ACC112 (cell line): ENCODE data around the gene LRP1.

Source experiments
- H2AFZ ChIP-seq: fragments of 200-600 bp; sonication (generic); one replicate; pipeline ENCODE4 v1.6.0; 2017; ENCODE audit warnings: antibody characterized with exemption, low read length; ENCODE audit not compliant: unreplicated experiment
- H3K27ac ChIP-seq: fragments of 200-600 bp; sonication (generic); 2 replicates; pipeline ENCODE4 v1.5.1; 2014; ENCODE audit warnings: low read depth, mild to moderate bottlenecking, antibody characterized with exemption, low read length, moderate library complexity
- H3K27me3 ChIP-seq: fragments of 200-600 bp; sonication (generic); 2 replicates; pipeline ENCODE4 v1.6.1; 2014; ENCODE audit warnings: mild to moderate bottlenecking, antibody characterized with exemption, low read length, moderate library complexity, mixed read lengths; ENCODE audit not compliant: insufficient read depth
- H3K36me3 ChIP-seq: fragments of 200-600 bp; sonication (generic); 2 replicates; pipeline ENCODE4 v1.6.1; 2016; ENCODE audit warnings: mild to moderate bottlenecking, antibody characterized with exemption, low read length, moderate library complexity, mixed read lengths; ENCODE audit not compliant: insufficient read depth
- H3K4me1 ChIP-seq: fragments of 200-600 bp; sonication (generic); one replicate; pipeline ENCODE4 v1.6.1; 2016; ENCODE audit warnings: low read length, mixed read lengths; ENCODE audit not compliant: insufficient read depth, unreplicated experiment, control insufficient read depth
- H3K4me3 ChIP-seq: fragments of 200-600 bp; sonication (generic); 2 replicates; pipeline ENCODE4 v1.5.1; 2014; ENCODE audit warnings: mild to moderate bottlenecking, low read depth, low read length
- H3K79me2 ChIP-seq: fragments of 200-600 bp; sonication (generic); one replicate; pipeline ENCODE4 v1.6.0; 2016; ENCODE audit warnings: low read length; ENCODE audit not compliant: control insufficient read depth, unreplicated experiment, insufficient read depth

Gene LRP1

DNA sequence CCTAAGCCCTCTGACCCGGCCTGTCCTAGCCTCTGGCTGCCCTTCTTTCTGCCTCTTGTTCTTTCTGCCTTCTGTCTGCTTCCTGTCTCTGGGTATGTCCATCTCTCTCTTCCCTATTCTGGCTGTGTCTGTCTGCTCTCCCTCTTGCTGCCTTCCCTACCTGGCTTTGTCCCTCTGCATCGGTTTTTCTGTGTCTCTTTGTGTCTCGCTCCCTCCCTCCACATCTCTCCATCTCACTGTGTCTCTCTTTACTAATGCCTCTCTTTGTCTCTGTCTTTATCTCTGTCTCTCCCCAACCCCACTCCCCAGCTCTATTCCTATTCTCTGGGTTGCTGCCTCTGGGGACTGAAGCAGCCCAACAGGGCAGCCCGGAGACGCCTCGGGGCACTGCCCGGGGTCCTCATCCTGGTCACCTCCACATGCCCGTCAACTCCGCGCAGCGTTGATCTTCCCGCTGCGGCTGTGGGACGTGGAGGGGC is 111.3 kb downstream of the LRP1 start:
- peak overlapping the region; percentile 22 for H2AFZ ChIP-seq
- H3K36me3 ChIP-seq, result no peaks in the 10 kb centered on the region
- peak overlapping the region; percentile 76 for H3K4me3 ChIP-seq
- peaks cover 39% of the 10 kb centered on the region for H3K4me1 ChIP-seq
- H3K27ac ChIP-seq, result no peak overlapping the region
- no peaks in the 10 kb centered on the region for H3K79me2 ChIP-seq
- H3K27me3 ChIP-seq, result peaks cover 21% of the 10 kb centered on the region

DNA sequence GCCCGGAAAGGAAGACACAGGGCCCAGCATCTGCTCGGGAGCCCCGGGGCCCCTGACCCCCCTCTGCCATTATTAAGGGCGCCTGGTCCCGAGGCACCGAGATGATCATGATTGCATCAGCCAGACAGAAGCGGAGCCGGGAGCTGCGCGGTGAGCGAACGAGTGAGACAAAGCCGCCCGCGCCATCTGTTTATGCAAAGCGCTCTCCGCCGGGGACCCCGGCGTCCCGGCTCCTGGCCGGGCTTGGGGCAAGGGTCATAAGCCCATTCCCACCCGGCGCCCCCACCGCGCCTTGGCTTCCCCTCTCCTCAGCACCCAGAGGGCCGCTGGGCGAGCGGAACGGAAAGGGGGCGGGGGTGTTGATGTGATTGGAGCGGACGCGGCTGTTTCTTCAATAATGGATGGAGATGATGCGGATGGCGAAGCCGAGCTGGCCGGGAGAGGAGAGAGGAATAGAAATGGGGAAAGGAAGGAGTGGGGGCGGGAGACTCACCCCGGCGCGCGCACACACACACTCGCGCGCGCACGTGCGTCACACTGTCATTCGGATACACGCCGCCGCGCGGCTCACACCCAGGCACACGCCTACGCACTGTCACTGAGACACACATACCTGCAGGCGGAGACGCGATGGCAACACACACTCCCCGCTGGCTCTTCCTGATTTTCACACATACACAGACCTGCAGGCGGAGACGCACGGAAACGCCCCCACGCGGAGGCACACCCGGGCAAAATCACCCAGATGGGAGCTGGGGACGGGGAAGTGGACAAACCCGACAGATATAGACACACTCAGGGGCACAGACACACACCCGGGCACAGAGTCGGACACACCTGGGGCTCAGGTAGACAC is 112.0 kb downstream of the LRP1 start:
- Histone ChIP-seq H2AFZ (peak overlapping the region; percentile 35), H3K4me1 (peaks cover 35% of the 10 kb centered on the region), H3K27me3 (peaks cover 21% of the 10 kb centered on the region), H3K4me3 (peak overlapping the region; percentile 76), H3K79me2 (no peaks in the 10 kb centered on the region), H3K27ac (no peak overlapping the region), H3K36me3 (no peaks in the 10 kb centered on the region)

- Histone ChIP-seq H3K4me1 (peaks cover 29% of the 10 kb centered on the region), H2AFZ (no peak overlapping the region), H3K27ac (no peak overlapping the region), H3K27me3 (peaks cover 21% of the 10 kb centered on the region), H3K4me3 (peak overlapping the region; percentile 76), H3K79me2 (no peaks in the 10 kb centered on the region), H3K36me3 (no peaks in the 10 kb centered on the region)
These were observed 112.7 kb downstream of the LRP1 start for GRCh38 chr12:57240926-57241401.

- Histone ChIP-seq H3K27me3 (peaks cover 21% of the 10 kb centered on the region), H3K4me3 (peak overlapping the region; percentile 76; the same call in 1 of the 2 replicates), H2AFZ (no peak overlapping the region), H3K36me3 (no peaks in the 10 kb centered on the region), H3K79me2 (no peaks in the 10 kb centered on the region), H3K27ac (no peak overlapping the region), H3K4me1 (peaks cover 29% of the 10 kb centered on the region)
These were observed 113.4 kb downstream of the LRP1 start for GRCh38 chr12:57241402-57242310.

DNA sequence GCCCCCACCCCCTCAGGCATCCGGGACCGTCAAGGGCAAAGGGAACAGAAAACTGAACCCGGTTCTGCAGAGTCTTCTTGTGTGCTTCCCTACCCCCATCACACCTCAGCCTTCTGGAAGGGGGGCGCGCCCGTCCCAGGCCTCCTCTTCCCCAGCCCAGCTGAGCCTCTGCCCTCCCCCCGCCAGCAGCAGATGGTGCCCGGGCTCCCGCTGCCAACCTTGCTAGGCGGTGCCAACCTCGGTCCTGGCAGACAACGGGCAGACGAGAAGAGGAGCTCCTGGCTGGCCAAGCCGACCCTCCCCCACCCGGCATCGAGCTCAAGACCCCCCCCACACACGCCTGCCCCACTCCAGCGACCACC is 114.0 kb downstream of the LRP1 start:
- H2AFZ ChIP-seq, result no peak overlapping the region
- H3K4me1 ChIP-seq, result peaks cover 29% of the 10 kb centered on the region
- H3K79me2 ChIP-seq, result no peaks in the 10 kb centered on the region
- H3K27ac ChIP-seq, result no peak overlapping the region
- H3K27me3 ChIP-seq, result peaks cover 21% of the 10 kb centered on the region
- no peaks in the 10 kb centered on the region for H3K36me3 ChIP-seq
- no peak overlapping the region for H3K4me3 ChIP-seq

GRCh38 chr12:57242691-57243454 is 114.6 kb downstream of the LRP1 start:
- Histone ChIP-seq H2AFZ (no peak overlapping the region), H3K4me1 (peaks cover 29% of the 10 kb centered on the region), H3K27me3 (peaks cover 21% of the 10 kb centered on the region), H3K79me2 (no peaks in the 10 kb centered on the region), H3K27ac (no peak overlapping the region), H3K4me3 (peak overlapping the region; percentile 67), H3K36me3 (no peaks in the 10 kb centered on the region)

- Histone ChIP-seq H3K27ac (no peak overlapping the region), H3K4me1 (peaks cover 27% of the 10 kb centered on the region), H3K27me3 (peaks cover 21% of the 10 kb centered on the region), H2AFZ (no peak overlapping the region), H3K79me2 (no peaks in the 10 kb centered on the region), H3K36me3 (no peaks in the 10 kb centered on the region), H3K4me3 (peak overlapping the region; percentile 67)
These were observed 115.4 kb downstream of the LRP1 start for GRCh38 chr12:57243521-57244311.

GRCh38 chr12:57244312-57244696 is 116.0 kb downstream of the LRP1 start:
- Histone ChIP-seq H3K36me3 (no peaks in the 10 kb centered on the region), H3K27ac (no peak overlapping the region), H3K4me1 (peaks cover 26% of the 10 kb centered on the region), H2AFZ (no peak overlapping the region), H3K79me2 (no peaks in the 10 kb centered on the region), H3K27me3 (peaks cover 21% of the 10 kb centered on the region), H3K4me3 (no peak overlapping the region)

GRCh38 chr12:57247041-57247440 is 118.8 kb downstream of the LRP1 start:
- Histone ChIP-seq H3K4me1 (peaks cover 11% of the 10 kb centered on the region), H2AFZ (no peak overlapping the region), H3K4me3 (no peak overlapping the region), H3K27ac (no peak overlapping the region), H3K27me3 (peaks cover 8% of the 10 kb centered on the region), H3K79me2 (no peaks in the 10 kb centered on the region), H3K36me3 (no peaks in the 10 kb centered on the region)
